HG03280 (cell line): ENCODE data around the gene RTP5.

Experiments
- ATAC-seq: cut with Tn5 transposase; IDR thresholded peaks from one replicate; pipeline ENCODE4 v1.9.1; 2021; ENCODE audit warnings: mild to moderate bottlenecking, moderate library complexity; ENCODE audit not compliant: unreplicated experiment

RTP5 gene

DNA sequence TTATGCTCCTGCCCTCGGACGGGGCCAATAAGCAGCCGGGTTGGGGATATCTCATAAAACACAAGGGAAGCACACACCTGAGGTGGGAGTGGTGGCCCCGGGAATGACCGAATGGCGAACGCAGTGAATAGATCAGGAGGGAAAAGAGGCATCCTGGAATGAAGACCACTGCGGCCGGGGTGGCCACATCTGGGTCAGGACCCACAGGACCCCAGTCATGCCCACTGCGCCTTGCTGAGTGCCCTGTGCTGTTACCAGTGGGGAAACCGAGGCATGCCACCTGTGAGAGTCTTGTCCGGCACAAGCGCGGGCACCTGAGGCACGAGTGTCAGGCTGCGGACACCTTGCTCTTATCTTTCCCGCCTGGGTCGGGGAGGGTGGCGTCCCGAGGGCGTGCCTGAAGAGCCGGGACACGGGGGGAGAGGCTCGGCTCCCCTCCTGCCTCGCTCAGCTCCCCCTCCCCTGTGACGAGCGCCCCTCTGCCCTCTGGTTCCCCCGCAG, 12.4 kb upstream of the RTP5 start:
- ATAC-seq: no peak

- no peak for ATAC-seq
Measured at GRCh38 chr2:241857572-241858121, 11.9 kb upstream of the RTP5 start.

DNA sequence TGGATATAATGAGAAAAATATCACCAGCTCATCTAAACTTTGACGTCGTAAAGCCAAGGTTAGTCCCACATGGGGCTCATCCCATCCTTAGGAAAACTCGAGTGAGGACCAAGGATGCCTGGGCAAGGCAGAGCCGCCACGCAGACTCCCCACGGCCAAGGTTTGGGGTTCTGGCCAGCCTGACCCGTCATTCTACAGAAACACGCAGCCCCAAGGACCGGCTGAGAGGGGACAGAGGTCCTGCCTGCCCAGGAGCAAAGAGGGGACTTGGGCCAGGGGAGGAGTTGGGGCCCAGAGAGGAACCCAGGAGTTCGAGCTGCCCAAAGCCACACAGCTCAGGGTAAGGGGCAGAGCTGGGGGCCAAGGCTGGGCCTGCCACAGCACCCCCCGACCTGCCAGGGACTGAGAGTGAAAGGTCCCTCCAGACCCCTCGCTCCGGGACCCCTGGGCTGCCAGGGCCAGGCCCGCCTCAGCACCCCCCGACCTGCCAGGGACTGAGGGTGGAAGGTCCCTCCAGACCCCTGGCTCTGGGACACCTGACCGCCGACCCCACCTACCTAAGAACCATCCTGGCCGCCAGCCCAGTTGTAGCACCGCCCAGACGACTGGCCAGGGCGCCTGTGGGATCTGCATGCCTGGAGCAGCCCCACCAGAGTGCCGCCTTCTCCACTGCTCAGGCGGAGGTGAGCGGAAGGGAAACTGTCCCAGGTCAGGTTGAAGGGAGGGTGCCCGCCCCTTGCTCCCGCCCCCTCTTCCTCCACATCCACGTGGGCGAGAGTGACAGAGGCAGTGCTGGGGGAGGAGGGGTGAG, 11.1 kb upstream of the RTP5 start, which contains the start of gene PDCD1:
TSS of gene PDCD1 (minus strand) at position 689 of the 811 bp plus-strand sequence. CDS start at position 633, 56 bp downstream.
- no peak for ATAC-seq

- ATAC-seq: no peak
Measured at GRCh38 chr2:241859017-241859435, 10.5 kb upstream of the RTP5 start.

DNA sequence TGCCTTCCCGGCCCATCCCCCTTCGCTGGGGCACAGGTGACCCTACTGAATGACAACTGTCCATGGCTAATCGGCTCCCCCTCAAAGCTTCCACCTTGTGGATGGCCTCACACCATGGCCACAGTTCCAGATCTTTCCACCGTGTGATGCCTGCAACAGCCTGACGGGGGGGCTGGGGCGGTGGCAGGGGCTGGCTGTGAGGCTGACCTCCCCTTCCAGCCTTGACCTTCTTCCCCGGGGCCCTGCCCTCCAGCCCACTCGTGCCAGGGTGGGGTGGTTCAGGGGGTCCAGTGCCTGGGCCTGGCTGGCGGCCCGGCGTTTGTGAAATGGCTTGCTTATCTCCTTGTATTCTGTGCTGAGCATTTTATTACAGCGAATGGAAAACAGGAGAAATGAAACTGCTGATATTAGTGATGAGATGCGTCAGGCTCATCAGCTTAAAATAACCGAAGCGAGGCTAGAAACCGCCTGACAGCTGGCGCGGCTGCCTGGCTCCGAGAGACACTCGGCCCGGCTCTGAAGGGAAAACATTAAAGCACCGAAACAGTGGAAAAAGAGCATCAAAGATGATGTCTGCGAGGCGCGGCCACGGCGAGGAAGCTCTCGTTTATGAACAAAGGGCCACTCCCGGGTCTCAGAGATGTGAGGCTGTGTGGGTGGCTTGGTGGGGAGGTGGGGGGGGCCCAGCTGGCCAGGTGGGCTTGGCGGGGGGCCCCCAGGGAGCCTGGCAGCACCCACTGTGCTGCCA, 9.9 kb upstream of the RTP5 start:
- no peak for ATAC-seq

- no peak for ATAC-seq
Measured at GRCh38 chr2:241860184-241861078, 9.1 kb upstream of the RTP5 start.

- no peak for ATAC-seq
Measured at GRCh38 chr2:241861264-241861663, 8.3 kb upstream of the RTP5 start.

DNA sequence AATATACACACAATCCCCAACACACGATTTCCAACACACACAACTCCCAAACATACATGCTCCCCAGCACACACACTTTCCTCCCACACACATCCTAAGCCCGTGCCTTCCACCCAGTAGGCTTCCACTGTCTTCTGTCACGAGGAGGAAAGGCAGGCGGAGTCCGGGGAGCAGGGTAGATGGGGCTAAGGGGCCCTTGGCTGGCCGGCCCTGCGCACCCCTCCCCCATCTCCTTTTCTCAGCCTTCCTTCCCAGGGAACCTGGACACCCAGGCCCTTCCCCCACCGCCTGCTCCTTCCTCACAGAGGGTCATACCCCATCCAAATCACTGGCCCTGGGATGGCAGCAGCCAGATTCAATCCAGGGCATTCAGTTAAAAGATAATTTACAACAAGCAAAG, 7.4 kb upstream of the RTP5 start:
- no peak for ATAC-seq

DNA sequence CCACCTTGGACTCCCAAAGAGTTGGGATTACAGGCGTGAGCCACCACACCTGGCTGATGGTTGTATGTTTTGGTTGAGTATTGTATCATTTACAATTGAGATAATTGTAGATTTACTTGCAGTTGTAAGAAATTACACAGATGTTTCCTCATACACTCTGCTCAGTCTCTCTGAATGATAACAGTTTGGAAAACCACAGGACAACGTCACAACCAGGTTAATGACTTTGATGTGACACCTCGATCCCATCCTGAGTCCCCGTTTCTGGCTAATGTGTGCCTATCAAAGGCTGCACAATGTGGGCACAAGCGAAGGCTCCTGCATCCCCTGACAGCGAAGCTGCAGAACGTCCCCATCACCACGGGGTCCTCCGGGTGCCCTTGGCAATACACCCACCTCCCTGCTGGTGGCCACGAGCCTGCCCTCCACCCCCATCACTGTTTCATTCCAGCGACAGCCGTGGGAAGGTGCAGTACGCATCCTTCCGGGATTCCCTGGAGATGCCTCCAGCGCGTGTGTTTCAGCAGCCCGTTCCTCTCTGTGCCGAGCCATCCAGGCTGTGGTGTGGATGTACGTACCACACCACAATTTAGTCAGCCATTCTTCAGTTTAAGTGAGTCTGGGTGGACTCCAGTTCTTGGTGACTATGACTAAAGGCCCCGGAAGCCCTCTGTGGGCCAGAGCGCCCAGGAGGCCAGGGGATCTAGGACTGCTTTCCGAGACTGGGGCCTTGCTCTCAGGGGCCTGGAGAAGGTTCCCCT, 6.6 kb upstream of the RTP5 start:
- no peak for ATAC-seq

DNA sequence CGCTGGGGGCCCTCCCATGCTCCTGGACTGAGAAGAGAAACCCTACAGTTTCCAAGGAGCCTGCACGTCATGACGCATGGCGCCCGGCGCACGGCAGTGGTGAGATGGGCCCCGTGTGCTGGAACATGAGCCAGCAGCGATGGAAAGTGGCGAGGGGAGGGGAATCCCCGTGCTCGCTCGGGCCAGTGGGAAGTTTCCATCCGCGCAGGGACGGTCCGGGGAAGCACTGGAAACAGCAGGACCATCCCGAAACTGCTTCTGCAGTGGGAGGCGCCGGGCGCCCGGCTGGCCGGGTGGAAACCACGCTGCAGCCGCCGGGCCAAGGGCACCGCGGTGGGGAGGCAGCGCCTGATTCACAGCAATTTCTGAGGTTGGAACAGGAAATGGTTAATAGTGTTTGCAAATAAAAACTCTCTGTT, 6.0 kb upstream of the RTP5 start:
- no peak for ATAC-seq

GRCh38 chr2:241864168-241864849, 5.2 kb upstream of the RTP5 start:
- no peak for ATAC-seq

DNA sequence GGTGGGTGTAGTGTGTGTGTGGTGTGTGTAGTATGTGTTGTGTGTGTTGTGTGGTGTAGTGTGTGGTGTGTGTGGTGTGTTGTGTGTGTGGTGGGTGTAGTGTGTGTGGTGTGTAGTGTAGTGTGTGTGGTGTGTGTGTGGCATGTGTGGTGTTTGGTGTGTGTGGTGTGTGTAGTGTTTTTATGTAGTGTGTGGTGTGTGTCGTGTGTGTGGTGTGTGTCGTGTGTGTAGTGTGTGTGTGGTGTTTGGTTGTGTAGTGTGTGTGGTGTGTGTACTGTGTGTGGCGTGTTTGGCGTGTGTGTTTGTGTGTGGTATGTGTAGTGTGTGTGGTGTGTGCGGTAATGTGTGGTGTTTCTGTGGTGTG, 4.7 kb upstream of the RTP5 start:
- ATAC-seq: no peak

DNA sequence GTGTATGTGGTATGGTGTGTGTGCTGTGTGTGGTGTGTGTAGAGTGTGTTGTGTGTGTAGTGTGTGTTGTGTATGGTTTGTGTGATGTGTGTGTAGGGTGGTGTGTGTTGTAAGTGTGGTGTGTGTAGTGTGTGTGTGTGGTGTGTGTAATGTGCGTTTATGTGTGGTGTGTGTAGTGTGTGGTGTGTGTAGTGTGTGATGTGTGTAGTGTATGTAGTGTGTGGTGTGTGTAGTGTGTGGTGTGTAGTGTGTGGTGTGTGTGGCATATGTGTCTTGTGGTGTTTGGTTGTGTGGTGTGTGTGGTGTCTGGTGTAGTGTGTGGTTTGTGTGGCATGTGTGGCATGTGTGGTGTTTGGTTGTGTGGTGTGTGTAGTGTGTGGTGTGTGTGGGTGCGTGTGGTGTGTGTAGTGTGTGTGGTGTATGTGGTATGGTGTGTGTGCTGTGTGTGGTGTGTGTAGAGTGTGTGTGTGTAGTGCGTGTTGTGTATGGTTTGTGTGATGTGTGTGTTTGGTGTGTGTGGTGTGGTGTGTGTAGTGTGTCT, 4.0 kb upstream of the RTP5 start:
- ATAC-seq: no peak

DNA sequence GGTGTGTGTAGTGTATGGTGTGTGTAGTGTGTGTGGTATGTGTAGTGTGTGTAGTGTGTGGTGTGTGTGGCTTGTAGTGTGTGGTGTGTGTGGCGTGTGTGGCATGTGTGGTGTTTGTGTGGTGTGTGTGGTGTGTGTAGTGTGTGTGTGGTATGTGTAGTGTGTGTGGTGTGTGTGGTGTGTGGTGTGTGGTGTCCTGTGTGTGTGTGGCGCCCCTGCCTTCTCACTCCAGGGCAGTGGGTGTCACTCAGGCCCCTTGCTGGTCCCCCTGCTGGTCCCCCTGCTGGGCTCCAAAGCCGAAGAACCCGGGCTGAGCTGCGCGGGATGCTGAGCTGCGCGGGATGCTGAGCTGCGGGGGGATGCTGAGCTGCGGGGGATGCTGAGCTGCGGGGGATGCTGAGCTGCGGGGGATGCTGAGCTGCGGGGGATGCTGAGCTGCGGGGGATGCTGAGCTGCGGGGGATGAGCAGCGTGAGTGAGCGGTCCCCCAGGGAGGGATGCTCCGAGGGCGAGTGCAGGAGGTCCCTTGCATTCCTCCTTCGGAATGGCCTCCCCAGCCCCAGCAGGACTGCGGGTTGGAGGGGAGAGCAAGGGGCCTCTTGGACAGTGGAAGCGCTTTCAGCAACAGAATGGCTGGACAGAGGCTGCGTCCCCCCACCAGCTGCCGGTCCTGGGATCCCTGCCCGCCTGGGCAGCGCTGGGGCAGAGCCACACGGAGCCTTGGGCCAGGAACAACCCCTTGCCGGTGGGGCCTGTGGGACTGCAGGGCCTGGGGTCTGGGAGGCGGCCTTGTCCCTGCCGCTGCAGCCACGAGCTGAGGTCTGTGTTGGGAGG, 3.4 kb upstream of the RTP5 start:
- ATAC-seq: no peak

GRCh38 chr2:241866790-241867645, 2.5 kb upstream of the RTP5 start:
- ATAC-seq: no peak

- ATAC-seq: no peak
Measured at GRCh38 chr2:241867776-241868420, 1.6 kb upstream of the RTP5 start.

DNA sequence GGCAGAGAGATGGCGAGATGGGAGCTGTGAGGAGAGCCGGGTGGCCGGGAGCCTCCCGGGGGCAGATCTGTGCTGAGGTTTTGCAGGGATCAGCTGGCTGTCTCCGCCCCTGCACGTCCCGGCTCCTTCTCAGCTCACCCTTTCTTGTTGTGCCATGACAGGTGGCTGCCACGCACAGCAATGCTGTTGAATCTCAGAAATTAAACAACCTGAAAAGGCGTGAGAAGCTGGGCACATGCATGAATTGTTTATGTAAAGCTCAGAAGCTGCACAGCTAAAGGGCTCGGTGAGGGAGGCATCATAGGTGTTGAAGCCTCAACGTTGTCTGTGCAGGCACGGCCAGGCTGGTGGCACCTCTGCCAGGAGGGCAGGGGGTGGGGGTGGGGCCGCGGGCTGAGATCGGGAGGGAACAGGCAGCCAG, 858 bp upstream of the RTP5 start:
- ATAC-seq: no peak
